GM19035 (cell line): ENCODE measurements around the gene JPT2.
"Not testable (repeated sequence)": the region's sequence is repeated elsewhere in the genome, so short reads cannot be mapped to it uniquely, and the experiment has no call there.

Experiments used
- ATAC-seq: cut with Tn5 transposase; IDR thresholded peaks from one replicate; pipeline ENCODE4 v1.9.1; 2021; ENCODE audit not compliant: unreplicated experiment

Gene JPT2

DNA sequence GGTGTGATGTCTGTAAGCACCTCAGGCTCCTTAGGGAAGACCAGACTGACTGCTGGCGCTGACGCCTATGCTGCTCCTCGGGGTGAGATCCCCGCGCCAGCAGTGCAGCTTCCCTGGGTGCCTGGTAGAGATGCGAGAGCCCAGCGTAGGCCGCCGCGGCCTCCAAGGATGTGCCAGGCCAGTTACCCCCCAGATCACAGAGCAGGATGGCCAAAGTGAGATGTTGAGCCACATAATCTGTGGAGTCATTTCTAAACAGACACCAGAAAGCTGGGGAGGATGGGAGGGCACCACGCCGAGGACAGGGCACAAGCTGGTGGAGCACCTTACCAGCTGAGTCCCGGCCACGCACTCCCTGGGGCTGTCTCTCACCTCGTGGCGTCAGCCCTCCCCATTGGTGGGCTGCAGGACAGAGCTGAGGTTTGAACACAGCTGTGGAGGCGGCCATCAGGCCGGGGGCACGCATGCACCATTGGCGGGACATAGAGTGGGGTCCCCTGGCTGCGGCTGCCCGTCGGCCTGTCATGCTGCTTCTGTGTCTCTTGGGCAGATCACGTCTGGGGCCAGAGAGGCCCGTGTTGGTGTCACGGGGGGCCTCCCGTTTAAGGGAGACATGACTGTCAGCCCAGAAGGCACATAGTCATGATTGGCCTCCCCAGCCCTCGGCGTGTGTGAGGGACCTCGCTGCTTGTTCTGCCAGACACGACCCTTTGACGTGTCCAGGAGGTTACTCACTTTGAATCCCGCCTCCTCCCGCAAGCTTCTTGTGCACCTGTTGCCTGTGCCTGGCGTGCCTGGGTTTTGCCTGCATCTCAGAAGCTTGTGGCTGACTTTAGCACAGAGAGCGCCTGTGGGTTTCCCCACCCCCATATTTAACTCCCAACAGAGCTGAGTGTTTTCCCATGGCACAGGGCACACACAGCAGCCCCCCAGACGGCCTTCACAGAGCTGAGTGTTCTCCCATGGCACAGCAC, 49.9 kb downstream of the JPT2 start:
- ATAC-seq = no peak

DNA sequence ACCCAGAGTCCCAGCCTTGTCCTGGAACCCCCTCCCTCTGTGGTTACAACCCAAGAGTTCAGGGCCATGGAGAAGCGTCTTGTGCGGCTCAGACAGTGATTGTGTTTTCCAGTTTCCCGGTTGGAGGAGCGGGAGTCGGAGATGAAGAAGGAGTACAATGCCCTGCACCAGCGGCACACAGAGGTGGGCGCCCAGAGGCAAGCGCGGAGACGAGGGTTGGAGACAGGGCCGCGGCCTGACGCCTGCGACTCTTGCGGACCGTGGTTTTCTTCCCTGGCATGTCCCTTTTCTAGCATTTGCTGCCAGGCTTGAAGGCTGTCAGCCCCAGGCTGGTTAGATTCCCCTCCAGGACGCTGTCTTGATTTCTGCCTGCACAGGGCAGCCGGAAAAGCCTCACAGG, 50.9 kb downstream of the JPT2 start:
- no peak for ATAC-seq

DNA sequence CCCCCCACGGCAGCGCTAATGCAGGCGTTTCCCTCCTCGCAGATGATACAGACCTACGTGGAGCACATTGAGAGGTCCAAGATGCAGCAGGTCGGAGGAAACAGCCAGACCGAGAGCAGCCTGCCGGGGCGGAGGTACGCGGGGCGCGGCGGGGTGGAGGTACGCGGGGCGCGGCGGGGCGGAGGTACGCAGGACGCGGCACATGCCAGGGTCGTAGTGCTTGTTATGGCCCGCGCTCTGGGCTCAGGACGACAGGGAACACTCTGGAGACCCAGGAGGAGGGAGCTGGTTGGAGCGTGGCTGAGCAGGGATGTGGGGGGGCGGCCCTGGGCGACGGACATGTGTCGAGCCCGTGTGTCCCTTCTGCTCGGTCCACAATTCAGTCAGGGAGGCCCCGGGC, 51.4 kb downstream of the JPT2 start:
- ATAC-seq = no peak

DNA sequence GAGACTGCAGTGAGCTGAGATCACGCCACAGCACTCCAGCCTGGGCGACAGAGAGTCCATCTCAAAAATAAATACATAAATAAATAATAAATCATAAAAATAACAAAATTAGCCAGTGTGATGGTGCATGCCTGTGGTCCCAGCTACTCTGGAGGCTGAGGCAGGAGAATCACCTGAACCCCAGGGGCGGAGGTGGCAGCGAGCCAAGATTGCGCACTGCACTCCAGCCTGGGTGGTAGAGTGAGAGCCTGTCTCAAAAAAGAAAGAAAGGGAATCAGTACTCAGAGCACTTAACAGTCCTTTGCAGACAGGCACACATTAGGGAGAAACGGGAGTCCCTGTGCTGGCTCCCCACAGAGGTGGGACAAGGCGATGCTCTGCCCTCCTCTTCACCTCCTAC, 53.0 kb downstream of the JPT2 start:
- ATAC-seq = no peak

DNA sequence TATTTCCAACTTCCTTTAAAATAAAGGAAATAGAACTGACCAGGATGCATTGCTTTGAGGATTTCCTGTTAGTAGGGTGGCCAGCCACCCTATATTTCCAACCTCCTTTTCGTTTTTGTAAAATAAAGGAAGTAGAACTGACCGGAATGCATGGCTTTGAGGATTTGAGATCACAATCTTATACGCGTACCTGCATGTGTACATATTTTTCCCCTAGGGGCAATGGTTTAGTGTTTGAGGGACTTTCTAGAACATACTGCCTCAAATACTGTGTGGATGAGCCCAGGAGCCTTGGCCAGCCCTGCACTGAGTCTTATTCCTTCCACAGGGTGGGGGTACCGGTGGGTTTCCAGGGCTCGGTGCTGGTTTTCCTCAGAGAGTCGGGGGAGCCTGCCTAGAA, 53.5 kb downstream of the JPT2 start:
- no peak for ATAC-seq

DNA sequence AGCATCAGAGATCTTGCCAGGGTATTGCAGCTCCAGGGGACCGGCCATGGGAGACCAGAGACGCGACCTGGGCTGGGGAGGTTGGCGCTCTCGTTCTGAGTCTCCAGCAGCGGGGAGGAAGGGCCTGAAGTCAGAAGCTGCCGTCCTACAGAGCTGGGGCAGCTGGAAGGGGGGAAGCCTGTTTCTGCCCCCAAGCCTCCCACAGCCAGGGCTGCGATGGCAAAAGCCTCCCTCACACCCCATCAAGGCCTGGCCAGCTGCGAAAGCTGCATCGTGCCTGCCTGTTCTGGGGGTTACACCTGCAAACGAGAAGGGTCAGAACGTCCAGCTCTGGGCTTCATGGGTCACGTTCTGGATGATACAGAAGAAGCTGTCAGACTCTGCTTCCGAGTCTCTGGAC, 54.0 kb downstream of the JPT2 start:
- ATAC-seq = no peak

DNA sequence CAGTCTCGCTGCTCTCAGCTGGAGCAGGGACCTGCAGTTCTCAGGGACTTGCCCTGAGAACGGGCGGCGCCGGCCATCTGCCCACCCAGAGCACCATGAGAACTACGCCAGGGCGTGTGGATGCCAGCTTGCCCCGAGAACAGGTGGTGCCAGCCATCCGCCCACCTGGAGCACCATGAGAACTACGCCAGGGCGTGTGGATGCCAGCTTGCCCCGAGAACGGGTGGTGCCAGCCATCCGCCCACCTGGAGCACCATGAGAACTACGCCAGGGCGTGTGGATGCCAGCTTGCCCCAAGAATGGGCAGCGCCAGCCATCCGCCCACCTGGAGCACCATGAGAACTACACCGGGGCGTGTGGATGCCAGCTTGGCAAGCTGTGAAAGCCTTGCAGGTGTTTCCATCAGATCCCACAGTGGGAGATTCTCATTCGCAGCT, 54.5 kb downstream of the JPT2 start:
- not testable (repeated sequence) for ATAC-seq

DNA sequence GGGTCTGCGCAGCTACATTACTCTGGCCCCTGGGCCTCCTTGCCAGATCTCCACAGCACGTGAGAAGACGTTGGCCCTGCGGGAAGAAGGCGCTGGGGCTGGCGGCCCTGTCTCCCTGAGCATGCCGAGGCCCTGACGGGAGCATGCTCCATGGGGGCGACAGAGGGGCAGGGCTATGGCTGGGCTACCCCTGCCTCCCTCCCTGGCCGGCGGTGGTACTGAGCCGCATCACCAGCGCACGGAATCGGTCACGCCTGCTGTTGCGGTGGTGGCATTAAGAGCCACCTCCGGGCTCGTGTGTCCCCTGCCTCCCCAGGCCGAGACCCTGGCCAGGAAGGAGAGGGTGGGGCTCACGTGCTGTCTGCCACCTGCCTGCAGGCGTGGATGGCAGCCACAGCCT, 56.0 kb downstream of the JPT2 start:
- no peak for ATAC-seq

DNA sequence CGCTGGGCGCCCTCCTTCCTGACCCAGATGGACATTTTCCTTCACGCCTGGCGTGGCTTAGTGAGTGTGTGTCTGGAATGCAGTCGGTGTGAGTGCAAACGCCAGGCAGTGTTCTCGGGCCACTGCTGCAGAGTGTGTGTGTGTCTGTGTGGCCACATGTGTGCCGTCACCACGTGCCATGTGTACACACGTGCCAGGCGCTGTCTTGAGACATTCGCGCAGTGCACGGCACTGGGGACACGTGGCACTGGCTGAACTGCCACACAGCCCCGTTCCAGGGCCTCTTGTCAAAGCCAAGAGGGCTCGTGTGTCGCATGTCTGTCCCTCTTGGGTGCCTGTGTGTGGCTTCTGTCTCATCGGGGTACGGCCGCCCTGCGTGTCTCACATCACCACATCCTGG, 56.7 kb downstream of the JPT2 start:
- no peak for ATAC-seq

DNA sequence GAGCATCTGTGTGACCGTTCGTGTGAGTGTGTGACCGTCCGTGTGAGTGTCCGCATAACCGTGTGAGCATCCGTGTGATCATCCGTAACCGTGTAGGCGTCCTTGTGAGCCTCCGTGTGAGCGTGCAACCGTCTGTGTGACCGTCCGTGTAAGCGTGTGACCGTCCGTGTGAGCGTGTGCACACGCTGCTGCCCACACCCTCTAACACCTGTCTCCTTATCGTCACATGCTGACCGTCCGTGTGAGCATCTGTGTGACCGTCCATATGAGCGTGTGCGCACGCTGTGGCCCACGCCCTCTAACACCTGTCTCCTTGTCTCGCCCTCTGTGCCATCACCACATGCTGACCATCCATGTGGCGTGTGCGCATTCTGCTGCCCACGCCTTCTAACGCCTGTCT, 62.2 kb downstream of the JPT2 start:
- ATAC-seq = no peak

DNA sequence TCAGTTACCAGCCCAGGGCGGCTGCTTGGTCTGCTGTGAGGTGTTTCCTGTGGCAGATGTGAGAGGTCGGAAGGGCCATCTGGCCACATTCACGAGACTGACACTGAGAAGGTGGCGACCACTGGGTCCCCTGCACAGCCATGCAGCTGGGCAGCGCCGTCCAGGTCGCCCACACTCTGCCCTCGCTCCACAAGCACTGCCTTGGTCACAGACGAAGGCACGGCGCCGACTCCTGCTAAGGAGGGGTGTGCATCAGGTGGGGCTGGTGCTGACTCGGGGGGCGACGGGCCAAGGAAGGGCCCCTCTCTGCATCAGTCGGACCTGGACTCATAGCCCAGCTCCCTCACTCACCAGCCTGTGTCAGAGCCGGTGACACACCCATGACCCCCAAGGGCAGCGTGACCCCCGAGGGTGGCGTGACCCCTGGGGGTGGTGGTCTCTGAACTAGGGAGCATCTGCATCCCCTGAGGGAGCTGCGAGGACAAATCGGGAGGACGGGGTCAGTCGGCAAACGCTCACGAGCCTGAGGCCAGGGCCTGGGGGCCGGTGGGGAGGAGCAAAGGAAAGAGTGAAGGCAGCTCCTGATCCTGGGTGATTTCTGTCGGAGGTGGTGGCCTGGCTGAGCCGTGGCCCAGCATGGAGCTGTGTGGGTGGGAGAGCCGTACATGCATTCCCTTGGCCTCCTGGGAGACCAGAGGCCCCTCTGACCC, 62.9 kb downstream of the JPT2 start:
- no peak for ATAC-seq

DNA sequence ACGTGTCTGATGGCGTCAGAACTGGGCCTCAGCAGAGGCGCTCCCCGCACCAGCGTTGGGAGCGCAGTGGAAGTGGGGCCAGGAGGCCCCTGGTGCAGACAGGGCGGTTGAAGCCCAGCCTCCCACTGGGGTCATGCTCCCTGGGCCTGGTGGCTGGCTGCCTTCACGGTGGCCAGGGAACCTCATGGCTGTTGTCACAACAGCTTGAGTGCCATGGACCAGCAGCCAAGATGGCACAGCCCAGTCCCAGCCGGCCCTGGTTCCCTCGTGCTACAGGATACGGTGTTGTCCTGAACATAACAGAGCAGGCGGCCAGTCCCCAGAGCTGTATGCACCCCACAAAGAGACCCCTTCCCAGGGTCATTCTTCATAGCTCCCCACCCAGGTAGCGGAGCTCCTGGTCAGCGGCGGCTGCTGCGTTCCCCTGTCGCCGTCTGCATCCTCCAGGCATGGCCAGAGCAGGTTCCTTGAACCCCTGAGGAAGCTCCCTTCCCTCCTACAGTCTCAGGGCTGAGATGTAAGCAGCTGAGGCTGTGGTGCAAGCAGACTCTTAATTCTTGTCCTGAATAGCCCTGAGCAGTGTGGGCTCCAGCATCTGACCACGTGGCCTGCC, 63.6 kb downstream of the JPT2 start:
- no peak for ATAC-seq

DNA sequence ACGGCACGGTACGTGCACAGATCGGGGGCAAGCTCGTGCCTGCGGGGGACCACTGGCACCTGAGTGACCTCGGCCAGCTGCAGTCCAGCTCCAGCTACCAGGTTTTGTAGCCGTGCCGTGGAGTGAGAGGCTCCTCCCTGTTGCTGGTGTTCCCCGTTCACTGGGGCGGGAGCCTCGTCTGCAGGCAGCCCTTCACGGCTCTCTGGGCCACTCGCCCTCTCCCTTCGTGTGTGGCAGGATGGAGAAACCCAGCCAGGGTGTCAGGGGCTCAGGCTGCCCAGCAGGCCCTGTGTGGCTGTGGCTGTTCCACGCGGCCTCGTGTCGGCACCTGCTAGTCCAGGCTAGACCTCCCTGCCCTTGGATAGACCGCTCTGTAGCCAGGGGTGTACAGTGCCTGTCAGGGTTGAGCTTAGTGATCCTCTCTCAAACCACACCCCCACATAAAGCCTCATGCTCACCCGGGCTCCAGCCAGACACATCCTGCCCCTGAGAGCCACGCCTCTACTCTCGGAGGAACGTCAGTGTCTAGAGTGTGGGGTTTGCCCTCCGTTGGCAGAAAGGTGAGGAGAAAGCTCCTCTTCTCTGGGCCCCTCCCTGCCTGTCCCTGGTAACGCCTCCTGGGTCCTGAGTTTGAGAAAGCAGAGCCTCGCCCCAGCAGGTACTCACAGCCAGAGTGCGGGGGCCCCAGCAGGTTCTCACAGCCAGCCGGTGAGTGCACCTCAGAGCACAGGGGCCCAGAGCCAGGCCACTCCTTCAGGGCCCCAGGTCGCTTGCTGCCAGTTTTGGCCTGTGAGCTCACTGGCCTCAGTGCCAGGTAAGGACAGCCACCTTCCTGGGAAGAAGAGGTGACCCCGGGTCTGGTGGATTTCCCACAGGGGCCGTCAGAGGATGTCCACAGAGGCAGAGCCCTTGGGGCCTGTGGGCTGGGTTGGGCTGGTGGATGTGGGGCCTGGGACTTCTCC, 65.6 kb downstream of the JPT2 start:
- no peak for ATAC-seq

DNA sequence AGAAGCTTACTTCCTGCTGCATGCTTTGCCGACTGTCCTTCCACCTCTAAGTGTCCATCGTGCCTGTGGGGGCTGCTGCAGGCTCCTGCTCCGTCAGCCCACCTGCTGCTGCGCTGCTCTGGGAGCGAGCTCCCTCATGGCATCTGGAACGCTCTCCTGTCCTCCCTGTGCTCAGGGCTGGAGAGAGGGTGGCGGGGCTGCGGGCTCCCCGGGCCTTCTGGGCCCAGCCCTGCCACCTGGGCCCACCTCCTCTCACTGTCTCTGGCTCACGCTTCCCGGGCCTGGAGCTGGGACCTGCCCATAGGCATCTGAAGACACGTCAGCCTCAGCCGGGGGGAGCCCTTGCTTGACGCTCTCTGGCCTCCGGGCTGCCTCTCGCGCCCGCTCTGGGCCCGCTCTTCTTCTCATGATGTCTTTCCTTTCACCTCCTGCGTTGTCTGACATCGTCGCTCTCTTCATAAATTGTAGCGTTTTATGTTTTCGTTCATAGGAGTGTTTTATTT, 66.3 kb downstream of the JPT2 start:
- ATAC-seq = no peak

DNA sequence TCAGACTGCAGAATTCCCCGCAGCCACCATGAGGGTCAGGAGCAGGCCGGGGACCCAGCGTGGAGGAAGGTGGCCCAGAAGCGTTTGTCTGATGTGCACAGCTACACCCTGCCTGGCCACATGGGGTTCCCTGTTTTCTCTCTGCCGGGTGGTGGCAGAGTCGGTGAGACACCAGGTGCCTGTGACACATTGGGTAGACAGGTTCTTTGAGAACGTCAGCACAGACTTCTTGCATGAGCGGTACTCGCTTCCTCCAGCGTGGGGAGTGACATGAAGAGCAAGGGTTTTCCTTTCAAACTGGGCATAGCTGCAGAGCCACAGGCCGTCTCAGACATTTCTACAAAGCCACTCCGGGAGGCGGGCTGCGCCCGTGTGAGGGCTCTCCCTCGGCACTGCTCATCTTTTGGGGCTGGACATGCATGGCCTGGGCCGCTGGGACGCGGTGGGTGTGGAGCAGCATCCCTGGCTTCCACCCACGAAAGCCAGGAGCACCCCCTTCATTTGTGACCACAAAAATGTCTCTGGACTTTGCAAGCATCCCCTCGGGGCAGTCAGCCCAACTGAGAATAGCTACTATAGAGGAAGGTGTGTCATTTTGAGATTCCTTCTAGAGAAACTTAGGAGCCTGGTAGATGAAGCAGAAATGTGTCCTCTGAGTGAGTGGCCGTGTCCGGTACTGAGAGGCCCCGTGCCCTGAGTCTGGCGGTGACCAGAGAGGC, 67.3 kb downstream of the JPT2 start:
- no peak for ATAC-seq

DNA sequence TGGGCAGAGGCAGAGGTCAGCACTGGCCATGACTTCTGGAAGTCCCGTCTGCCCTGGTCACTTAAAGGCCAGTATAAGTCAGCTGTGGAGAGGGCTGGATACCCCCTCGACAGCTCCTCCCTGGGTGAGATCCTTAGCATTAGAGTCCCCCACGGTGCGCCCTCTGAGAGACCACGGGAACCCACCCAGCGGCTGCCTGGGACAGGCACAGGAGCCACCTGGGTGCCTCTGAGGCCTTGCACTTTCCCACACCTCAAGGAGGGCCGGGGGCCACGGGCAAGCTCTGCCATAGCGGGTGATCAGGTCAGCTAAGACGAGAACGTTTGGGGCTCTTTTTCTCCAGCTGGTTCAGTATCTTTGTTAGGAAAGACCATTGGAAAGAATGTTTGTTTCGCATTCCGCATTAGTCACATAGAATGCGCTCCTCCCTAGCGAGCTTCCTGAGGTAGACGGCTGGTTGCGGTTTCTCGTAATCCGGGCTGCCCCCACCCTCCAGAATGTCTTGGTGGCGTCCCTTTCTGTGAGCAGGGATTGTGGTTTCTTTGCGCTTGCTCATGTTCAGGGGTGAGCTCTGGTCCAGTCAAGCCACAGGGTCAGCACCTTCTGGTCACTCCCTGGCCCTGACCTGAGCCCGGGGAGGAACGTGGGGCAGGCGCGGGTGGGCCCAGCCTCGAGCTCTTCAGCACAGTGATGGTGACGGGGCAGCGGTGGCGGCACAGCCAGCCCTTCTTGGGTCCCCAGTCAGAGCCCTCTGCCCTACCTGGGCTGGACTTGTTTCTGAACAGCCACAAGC, 68.0 kb downstream of the JPT2 start:
- ATAC-seq = no peak

DNA sequence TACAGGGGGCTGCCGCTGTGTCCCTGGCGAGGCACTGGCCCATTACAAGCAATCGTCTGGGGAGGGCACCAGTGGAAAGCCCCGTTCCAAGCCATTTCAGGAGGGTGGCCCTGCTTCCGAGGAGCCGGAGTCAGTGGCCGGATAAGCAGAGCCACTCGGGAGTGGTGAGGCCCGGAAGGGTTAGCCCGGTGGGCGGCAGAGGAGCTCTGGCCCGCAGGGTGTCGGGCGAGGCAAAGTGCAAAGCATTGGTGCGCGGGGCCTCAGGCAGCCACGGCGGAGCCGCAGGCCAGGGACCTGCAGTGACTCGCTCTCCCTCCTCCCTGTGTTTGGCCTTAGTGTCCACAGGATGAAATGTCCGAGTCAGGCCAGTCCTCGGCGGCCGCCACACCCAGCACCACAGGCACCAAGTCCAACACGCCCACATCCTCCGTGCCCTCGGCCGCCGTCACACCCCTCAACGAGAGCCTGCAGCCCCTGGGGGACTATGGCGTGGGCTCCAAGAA, 68.7 kb downstream of the JPT2 start:
- ATAC-seq = no peak

DNA sequence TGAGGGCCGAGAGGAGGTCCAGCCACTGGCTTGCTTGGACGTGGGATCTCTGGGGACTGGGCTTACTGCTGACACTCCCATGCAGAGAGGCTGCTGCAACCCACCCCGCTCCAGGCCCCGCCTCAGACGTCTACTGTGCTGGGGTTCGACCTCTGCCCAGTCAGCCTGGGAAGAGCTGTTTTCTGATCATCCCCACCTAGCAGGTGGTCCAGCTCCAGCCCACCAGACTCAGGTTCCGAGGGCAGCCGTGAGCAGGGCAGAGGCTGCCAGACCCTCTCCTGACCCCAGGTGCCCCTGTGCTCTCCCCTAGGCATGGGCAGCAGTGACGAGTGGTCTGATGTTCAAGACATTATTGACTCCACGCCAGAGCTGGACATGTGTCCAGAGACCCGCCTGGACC, 69.9 kb downstream of the JPT2 start:
- ATAC-seq = no peak
